SK-N-MC (cell line): ENCODE measurements around the gene FPR1.

Experiments
- DNase-seq: peaks from one replicate; pipeline ENCODE4 v3.0.0-alpha.2; 2011; ENCODE audit warnings: low read depth, low spot score
- H3K27ac ChIP-seq: fragments of 200-600 bp; sonication (generic); 2 replicates; pipeline ENCODE4 v1.5.1; 2016; ENCODE audit warnings: mixed run types
- H3K36me3 ChIP-seq: fragments of 200-600 bp; sonication (generic); 2 replicates; pipeline ENCODE4 v1.6.1; 2017; ENCODE audit warnings: antibody characterized with exemption, low read length, mixed read lengths; ENCODE audit not compliant: insufficient read depth
- H3K4me3 ChIP-seq: fragments of 200-600 bp; sonication (generic); 2 replicates; pipeline ENCODE4 v1.5.1; 2016
- H3K9ac ChIP-seq: fragments of 200-600 bp; sonication (generic); 2 replicates; pipeline ENCODE4 v1.8.0; 2017; ENCODE audit warnings: mixed run types, mixed read lengths; ENCODE audit not compliant: insufficient read length
- H3K9me3 ChIP-seq: fragments of 200-600 bp; sonication (generic); 2 replicates; pipeline ENCODE4 v1.6.1; 2017; ENCODE audit warnings: low read depth, mild to moderate bottlenecking, antibody characterized with exemption, low read length, moderate library complexity, mixed read lengths
- EZH2 ChIP-seq: fragments of 200-600 bp; sonication (generic); IDR thresholded peaks from one replicate; pipeline ENCODE4 v1.6.1; 2017; ENCODE audit warnings: antibody characterized with exemption
- FOXP2 ChIP-seq: optimal IDR thresholded peaks from 2 replicates; pipeline ENCODE3; 2011; ENCODE audit warnings: mild to moderate bottlenecking, moderate library complexity; ENCODE audit not compliant: insufficient read depth; ENCODE audit errors: extremely low read length, control extremely low read depth
- POLR2AphosphoS5 ChIP-seq: IDR thresholded peaks from 2 replicates; pipeline ENCODE4 v1.6.1; 2012; ENCODE audit warnings: mild to moderate bottlenecking, low read depth, low read length, borderline replicate concordance

Gene FPR1

GRCh38 chr19:51735759-51736449 lies 15.8 kb downstream of the FPR1 start:
- Histone ChIP-seq H3K9ac (no peak overlapping the region), H3K9me3 (no peaks in the 10 kb centered on the region), H3K27ac (no peak overlapping the region), H3K4me3 (no peak overlapping the region), H3K36me3 (no peaks in the 10 kb centered on the region)
- no peak for TF ChIP-seq POLR2AphosphoS5
- no peak for TF ChIP-seq FOXP2
- no peak for TF ChIP-seq EZH2
- no peak for DNase-seq

GRCh38 chr19:51733742-51734522 lies 17.7 kb downstream of the FPR1 start:
- TF ChIP-seq EZH2, result no peak
- no peak for TF ChIP-seq POLR2AphosphoS5
- no peak for TF ChIP-seq FOXP2
- DNase-seq, result no peak

DNA sequence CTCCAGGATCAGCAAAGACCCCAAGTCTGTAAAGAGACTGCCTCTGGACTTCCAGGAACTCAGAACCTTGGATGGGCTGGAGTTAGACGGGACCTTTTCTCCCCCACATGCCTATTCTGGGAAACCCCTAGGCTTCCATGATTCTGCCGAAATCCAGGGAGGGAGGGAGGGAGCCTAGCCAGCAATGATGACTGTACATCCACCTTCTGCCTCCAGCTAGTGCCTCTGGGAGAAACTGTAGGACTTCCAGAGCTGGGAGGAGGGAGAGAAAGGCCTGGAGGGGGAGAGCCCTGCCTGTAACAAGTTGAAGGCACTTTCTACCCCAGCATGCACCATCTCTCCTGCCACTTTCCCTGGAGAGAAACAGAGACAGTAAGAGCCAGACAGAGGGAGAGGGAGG lies 21.9 kb downstream of the FPR1 start:
- Histone ChIP-seq H3K36me3 (no peaks in the 10 kb centered on the region), H3K4me3 (no peak overlapping the region), H3K27ac (no peak overlapping the region), H3K9ac (no peak overlapping the region), H3K9me3 (no peaks in the 10 kb centered on the region)
- TF ChIP-seq POLR2AphosphoS5 (no peak), EZH2 (no peak), FOXP2 (no peak)
- no peak for DNase-seq

More at GRCh38 chr19:51733742-51734522, 17.7 kb downstream of the FPR1 start:
- H3K9ac ChIP-seq, result no peak overlapping the region
- H3K4me3 ChIP-seq, result no peak overlapping the region
- H3K9me3 ChIP-seq, result no peaks in the 10 kb centered on the region
- H3K36me3 ChIP-seq, result no peaks in the 10 kb centered on the region
- no peak overlapping the region for H3K27ac ChIP-seq

DNA sequence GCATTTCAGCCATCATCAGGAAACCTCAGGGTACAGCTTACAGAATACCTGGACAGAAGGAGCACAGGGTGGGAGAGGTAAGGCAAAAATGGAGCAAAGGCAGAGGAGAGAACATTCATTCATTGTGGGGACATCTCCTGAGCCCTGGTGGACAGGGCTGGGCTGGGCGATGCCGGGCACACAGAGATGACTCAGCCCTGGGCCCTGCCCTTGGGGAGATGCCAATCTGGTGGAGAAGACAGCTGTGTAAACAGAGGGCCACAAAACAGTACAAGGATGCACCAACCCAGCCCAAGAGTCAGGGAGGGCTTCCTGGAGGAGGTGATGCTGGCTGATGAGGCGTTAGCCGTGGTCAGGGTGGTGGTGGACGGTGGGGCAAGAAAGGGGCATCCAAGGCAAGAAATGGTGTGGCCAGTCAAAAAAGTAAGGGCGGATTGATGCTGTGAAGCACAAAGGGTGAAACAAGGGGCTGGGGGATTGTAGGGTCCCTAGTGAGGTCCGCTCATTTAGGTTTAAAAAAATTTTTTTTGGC lies 24.3 kb downstream of the FPR1 start:
- no peaks in the 10 kb centered on the region for H3K36me3 ChIP-seq
- no peak for DNase-seq
- no peak for TF ChIP-seq EZH2
- no peak for TF ChIP-seq FOXP2
- TF ChIP-seq POLR2AphosphoS5, result no peak
- H3K9me3 ChIP-seq, result no peaks in the 10 kb centered on the region
- no peak overlapping the region for H3K27ac ChIP-seq
- H3K4me3 ChIP-seq, result no peak overlapping the region
- H3K9ac ChIP-seq, result no peak overlapping the region

GRCh38 chr19:51726049-51726448 lies 25.6 kb downstream of the FPR1 start:
- no peak for DNase-seq
- H3K9ac ChIP-seq, result no peak overlapping the region
- no peaks in the 10 kb centered on the region for H3K9me3 ChIP-seq
- no peak for TF ChIP-seq FOXP2
- TF ChIP-seq EZH2, result no peak
- no peak for TF ChIP-seq POLR2AphosphoS5
- no peak overlapping the region for H3K4me3 ChIP-seq
- H3K27ac ChIP-seq, result no peak overlapping the region
- no peaks in the 10 kb centered on the region for H3K36me3 ChIP-seq

GRCh38 chr19:51724543-51724942 lies 27.1 kb downstream of the FPR1 start:
- no peak for DNase-seq
- no peak for TF ChIP-seq POLR2AphosphoS5
- no peak for TF ChIP-seq EZH2
- TF ChIP-seq FOXP2, result no peak
- Histone ChIP-seq H3K36me3 (no peaks in the 10 kb centered on the region), H3K4me3 (no peak overlapping the region), H3K27ac (no peak overlapping the region), H3K9ac (no peak overlapping the region), H3K9me3 (no peaks in the 10 kb centered on the region)

DNA sequence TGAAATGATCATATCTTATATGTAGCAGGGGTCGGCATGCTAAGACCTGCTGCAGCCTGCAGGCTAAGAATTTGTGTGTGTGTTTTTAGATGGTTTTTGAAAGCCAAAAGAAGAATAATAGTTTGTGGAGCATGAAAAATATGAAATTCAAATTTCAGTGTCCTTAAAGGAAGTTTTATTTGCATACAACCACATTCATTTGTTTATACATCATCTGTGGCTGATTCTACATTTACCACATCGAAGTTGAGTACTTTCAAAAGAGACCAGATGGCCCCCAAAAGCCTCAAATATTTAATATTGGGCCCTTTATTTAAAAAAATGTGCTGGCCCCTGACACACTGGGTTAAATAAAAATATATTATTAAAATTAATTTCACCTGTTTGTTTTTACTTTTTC lies 29.2 kb downstream of the FPR1 start:
- no peak for DNase-seq
- H3K9me3 ChIP-seq, result no peaks in the 10 kb centered on the region

DNA sequence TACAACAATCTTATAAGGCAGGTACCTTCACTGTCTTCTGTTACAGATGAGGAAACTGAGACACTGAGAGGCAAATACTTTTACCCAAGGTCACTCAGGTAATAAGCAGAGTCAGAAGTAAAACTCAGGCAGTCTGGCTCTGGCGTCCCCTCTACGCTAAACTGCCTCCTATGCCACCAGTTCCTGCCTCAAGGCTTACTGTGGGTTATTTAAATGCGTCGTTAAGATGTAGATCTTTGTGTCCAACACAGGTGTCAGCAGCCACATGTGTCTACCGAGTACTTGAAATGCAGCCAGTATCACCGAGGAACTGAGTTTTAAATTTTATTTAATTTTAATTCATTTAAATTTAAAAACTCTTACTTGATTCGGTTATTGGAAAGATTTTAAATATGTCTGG lies 29.8 kb downstream of the FPR1 start:
- no peak for DNase-seq
- TF ChIP-seq POLR2AphosphoS5 (no peak), EZH2 (no peak), FOXP2 (no peak)
- Histone ChIP-seq H3K9ac (no peak overlapping the region), H3K4me3 (no peak overlapping the region), H3K27ac (no peak overlapping the region), H3K36me3 (no peaks in the 10 kb centered on the region), H3K9me3 (no peaks in the 10 kb centered on the region)

More for the DNA sequence above, 29.2 kb downstream of the FPR1 start:
- H3K4me3 ChIP-seq, result no peak overlapping the region
- H3K36me3 ChIP-seq, result no peaks in the 10 kb centered on the region
- no peak for TF ChIP-seq FOXP2
- TF ChIP-seq POLR2AphosphoS5, result no peak
- no peak for TF ChIP-seq EZH2
- H3K9ac ChIP-seq, result no peak overlapping the region
- H3K27ac ChIP-seq, result no peak overlapping the region
